MM.1S (cell line): ENCODE results near the gene ITM2A.

Experiments
- EZH2 ChIP-seq: fragments of 300-600 bp; sonication (generic); optimal IDR thresholded peaks from 2 replicates; pipeline ENCODE3; 2017; ENCODE audit warnings: low read depth, mild to moderate bottlenecking, antibody characterized with exemption, low read length, mixed read lengths
- EZH2phosphoT487 ChIP-seq: fragments of 300-600 bp; sonication (generic); IDR thresholded peaks from 2 replicates; pipeline ENCODE4 v1.6.1; 2018; ENCODE audit warnings: antibody characterized with exemption, low read length
- TF ChIP-seq, protein P1 (sequence below): fragments of 300-600 bp; sonication (generic); IDR thresholded peaks from 2 replicates; pipeline ENCODE4 v1.5.1; 2016; ENCODE audit warnings: antibody characterized with exemption, low read length, mixed read lengths

DNA sequence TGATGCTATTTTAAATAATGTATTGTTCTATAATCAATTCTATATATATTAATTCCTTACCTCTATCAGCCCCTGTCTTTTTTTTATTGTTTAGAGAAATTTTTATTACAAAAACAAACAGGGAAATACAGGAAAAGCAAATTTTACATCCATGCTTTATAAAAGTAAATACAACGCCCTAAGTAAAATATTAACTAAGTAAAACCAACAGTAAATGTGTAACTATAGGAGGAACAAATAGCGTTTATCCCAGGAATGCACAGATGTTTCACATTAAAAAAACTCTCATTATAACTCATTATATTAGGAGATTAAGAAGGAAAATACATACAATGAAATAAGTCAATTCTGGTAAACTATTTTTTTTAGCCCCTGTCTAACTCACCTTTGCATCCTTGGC, 8.2 kb upstream of the ITM2A start:
- TF ChIP-seq, protein P1, sequence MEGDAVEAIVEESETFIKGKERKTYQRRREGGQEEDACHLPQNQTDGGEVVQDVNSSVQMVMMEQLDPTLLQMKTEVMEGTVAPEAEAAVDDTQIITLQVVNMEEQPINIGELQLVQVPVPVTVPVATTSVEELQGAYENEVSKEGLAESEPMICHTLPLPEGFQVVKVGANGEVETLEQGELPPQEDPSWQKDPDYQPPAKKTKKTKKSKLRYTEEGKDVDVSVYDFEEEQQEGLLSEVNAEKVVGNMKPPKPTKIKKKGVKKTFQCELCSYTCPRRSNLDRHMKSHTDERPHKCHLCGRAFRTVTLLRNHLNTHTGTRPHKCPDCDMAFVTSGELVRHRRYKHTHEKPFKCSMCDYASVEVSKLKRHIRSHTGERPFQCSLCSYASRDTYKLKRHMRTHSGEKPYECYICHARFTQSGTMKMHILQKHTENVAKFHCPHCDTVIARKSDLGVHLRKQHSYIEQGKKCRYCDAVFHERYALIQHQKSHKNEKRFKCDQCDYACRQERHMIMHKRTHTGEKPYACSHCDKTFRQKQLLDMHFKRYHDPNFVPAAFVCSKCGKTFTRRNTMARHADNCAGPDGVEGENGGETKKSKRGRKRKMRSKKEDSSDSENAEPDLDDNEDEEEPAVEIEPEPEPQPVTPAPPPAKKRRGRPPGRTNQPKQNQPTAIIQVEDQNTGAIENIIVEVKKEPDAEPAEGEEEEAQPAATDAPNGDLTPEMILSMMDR = no peak
- TF ChIP-seq EZH2 (no peak), EZH2phosphoT487 (no peak)
